CD4-positive, alpha-beta T cell treated with Interleukin-17A for 4 hours (primary cell): ENCODE measurements around the gene GARNL3.

Source experiments
- DNase-seq: peaks from one replicate; pipeline ENCODE4 v3.0.0-alpha.2; 2020; ENCODE audit warnings: mixed read lengths

GARNL3 gene

DNA sequence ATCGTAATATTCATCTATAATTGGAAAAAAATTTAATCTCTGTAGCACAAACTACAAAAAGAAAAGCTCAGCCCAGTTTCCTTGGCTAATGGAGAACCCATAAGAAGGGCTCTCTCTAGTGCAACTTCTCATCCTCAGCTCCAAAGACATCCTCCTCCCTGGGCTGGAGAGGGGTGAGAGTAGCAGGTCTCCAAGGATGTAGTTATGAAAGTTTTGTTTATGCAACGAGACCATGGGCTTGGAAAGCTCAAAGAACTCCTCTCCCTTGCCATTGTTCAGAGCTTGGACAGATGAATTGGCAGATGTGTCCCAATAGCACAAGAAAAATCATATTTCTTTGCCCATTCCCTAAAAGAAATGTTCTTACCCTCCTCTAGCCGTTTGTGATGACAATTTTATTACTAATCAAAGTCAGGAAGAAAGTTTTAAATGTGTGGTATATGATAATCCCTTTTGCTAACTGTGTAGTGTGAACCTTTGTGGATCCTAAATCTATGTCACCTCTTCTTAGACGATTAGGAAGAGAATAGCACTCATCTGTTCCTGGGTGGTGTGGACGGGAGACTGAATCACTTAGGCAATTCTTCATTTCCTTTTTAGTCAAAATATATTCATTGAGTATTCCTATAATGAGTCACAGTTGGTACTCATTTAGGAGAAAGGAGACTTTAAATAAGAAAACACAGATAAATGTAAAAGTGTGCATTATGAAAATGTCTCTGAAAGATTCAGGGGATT, 52.2 kb downstream of the GARNL3 start:
- no peak for DNase-seq

DNA sequence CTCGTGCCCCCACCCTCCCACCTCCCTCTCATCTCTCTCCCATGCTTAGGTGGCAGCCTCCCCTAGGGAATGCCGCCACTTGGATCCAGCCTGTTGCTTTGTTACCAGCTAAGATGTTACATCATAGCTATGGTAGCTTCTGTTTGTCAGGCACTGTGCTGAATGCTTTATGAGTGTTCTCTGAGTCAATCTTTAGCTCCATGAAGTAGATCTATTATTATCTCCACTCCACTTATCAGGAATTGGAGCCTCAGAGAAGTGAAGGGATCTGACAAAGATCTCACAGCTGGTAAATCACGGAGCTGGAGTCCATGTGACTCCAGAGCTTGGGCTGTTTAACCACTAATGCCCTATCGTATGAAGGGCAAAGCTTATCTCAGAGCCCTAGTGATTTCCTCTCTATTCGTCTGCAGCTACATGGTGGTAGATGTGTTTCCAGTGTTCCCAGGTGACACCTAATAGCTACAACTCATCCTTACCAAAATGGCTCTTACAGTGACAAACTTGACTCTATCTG, 54.1 kb downstream of the GARNL3 start:
- no peak for DNase-seq

DNA sequence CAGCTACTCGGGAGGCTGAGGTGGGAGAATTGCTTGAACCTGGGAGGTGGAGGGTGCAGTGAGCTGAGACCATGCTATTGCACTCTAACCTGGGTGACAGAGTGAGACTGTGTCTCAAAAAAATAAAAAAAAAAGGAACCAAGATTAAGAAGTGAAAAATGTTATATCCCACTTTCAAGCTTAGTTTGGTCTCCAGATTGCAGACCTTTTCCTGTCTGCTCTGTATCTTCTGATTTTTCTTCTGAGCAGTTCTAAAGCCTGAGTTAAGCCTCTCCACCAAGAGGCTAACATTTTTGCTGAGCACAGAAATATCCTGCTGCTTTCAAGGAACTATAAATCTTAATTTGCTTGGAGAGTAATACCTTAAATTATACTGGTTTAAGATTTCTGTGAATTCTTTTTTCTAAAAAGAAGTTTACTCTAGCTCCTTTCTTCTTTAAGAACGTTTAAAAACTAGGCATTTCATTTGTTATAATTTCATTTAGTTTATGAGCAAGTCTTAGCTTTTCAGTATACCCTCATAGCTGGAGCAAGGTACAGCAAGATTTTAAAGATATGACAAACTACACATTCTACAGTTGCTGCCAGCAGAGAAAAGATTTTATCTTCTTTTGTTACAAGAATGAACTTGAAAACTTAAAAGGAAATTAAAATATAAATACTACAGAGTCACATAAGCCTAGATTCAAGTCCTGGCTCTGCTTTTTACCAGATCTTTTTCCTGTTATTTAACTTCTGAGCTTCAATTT, 55.0 kb downstream of the GARNL3 start:
- DNase-seq = no peak

DNA sequence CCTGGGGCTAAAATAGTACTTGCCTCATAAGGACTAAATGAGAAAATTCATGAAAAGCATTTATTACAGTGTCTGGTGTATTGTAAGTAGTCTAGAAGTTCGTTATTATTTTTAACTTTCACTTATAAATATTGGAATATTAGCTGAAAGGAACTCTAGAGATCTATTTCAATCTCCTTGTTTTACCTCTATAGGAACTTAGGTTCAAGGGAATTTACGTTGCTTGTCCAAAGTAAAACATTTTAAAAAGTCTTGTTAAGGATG, 55.5 kb downstream of the GARNL3 start:
- DNase-seq = no peak

DNA sequence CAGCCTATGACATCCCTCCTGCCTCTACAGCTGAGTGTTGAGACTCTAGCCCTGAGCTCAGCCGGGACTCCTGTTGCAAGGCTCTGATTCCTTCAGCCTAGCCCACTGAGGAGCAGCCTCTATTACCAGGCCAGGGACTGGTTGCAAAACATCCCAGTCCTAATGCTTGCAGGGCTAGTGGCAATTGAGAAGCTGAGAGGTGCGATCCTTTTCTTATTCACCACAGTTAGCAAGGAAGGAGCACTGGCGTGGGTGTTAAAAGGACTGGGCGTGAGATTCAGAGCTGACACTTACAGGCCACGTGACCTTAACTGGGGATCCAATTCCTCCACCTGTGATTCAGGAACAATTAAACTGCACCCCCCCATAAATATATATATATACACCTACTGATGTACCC, 58.8 kb downstream of the GARNL3 start:
- no peak for DNase-seq

DNA sequence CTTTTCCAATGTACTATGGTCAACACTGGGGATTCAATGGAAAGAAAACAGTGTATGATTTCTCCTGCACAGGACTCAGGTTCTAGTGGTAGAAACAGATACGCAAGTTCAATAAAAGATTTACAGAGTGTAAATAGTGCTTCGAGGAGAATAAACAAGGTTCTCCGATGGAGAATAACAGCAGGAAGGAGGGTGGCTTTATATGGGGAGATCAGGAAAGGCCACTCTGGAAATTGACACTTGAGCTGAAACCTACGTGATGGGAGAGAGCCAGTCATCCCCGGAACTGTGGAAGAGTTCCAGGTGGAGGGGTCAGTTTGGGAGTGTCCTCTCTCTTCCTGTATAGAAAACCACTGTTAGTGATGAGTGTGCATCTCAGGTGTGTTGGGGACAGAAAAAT, 65.9 kb downstream of the GARNL3 start:
- DNase-seq = no peak

DNA sequence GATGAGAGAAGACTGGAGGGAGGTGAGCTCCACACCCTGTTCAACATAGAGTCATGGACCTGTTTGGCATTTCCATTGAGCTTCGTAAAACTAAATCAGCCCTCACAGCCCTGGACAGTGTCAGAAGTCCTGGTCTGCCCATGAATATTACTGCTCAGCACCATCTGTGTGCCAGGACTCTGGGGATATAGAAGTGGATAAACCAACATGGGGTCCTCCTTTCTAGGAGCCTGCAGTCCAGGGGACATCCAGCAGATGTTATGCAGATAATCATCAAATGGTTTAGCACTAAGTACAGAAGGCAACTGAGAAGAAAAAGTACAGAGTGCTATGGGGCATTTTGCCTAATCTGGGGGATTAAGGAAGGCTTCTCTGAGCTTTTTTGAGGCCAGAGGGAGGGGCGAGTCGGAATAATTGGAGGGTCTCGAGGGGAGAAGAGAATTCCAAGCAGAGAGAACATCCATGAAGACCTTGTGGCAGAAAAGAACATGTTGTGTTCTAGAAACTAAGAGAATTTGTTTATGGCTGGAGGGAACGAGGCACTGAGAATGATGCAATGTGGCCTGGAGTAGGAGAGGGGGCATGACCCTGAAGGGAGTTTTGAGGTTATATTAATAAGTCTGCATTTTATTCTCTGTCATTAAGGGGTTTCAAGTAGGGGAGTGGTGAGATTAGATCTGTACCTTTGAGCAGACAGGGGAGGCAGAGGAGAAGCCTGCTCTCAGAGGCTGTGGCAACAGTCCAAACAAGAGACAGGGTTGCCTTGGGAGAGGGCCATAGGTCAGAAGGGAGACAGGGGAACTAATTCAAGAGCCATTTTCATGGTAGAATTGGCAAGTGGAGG, 68.9 kb downstream of the GARNL3 start:
- no peak for DNase-seq

DNA sequence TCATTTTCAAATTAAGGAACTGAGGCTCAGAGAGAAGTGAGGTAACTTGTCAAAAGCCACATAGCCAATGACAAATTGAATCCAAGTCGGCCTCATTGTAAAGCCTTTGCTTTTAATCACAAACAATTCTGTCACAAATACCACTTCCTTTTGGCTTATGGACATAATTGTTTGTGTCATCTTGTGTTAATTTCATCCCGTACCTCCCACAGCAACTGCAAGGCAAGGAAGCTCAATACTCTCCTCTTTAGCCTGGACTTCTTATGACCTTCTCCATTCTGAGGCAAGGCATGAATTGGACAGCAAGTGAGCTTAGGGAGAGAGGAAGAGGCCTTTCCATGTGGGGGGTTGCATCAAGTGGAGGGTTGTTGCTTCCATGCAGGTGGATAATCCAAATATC, 70.2 kb downstream of the GARNL3 start:
- no peak for DNase-seq

DNA sequence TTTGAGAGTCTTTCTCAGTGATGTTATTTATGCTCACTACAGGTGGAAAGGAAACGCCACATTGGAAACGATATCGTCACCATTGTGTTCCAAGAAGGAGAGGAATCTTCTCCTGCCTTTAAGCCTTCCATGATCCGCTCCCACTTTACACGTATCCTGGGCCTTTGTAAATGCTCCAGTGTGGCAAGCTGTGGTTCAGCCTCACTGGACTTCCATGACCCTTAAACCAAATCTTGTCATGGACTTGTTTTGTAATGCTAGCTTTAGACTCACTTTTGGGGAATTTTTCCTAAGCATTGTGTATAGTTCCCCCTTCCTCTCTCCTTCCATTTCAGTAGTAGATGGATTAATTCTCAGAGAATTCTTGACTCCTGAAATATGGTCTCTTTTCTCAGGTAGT, 71.5 kb downstream of the GARNL3 start:
- no peak for DNase-seq

DNA sequence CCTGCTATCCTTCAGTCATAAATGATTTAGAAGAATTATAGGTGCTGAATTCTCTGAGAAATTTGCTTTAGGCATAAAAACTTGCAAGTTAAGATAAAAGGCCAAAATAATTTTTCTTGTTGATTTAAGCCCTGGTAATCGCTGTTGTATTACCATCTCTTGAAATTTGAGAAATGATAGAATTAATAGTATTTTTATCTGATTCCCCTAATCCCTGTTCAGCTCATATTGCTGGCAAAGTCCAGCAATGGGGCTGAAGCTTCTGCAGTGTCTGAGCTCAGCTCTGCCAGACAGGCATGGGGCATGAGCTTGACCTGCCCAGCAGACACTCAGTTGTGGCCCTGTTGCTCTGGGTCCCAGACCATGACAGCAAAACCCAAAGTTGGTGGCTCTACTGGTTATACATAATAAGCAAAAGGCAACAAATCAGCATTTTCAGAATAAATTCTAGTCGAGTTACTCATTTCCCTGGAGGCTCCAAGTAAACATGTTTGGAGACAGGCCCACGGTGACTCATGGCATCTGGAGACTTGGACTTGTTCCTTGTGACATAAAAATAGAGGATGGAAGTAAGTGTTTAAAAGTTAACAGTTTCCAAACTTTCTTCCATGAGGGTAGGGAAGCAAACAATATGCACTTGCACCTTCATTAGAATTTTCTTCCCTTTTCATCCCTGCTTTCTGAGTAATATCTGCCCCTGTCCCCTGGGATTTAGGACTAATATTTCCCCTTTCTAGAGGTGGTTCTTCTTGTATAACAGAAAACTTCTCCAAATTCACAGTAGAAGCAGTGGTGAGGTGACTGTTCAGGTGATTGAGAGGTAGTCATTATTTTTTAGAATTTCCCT, 72.2 kb downstream of the GARNL3 start:
- no peak for DNase-seq

DNA sequence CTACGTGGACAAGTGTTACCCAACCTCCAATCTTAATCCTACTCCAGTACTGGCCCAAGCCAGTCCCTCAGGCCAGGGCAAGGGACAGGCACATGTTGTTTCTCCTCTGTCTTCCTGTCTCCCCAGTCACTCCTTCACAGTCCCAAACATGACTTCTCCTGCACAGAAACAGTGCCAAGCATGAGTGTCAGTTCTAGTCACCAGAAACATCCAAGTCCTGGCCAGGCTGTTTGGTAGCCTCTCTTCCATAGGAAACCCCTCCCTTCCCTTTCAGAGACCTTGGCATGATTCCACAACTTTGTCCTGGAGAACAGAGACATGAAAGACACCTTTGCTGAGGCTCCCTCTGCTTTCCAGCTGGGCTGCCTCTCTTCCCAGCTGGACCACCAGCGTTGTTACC, 76.1 kb downstream of the GARNL3 start:
- no peak for DNase-seq

DNA sequence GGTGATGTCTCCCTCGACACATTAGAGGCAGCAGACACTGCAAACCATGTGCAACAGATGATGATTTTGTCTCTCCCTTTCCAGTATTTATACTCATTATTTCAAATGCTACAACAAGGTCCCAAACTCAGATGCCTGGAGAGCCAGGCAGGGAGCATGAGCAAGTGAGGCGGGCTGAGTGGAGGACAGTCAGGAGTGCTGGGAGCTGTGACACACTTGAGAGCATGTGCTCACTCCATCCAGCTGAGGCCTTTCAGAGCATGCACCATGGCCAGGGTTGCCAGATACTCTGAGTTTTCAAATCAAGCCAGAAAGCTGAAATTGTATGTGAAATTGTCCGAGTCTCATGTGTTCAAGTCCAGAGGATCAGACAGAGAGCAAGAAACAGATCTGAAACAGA, 76.6 kb downstream of the GARNL3 start:
- no peak for DNase-seq

DNA sequence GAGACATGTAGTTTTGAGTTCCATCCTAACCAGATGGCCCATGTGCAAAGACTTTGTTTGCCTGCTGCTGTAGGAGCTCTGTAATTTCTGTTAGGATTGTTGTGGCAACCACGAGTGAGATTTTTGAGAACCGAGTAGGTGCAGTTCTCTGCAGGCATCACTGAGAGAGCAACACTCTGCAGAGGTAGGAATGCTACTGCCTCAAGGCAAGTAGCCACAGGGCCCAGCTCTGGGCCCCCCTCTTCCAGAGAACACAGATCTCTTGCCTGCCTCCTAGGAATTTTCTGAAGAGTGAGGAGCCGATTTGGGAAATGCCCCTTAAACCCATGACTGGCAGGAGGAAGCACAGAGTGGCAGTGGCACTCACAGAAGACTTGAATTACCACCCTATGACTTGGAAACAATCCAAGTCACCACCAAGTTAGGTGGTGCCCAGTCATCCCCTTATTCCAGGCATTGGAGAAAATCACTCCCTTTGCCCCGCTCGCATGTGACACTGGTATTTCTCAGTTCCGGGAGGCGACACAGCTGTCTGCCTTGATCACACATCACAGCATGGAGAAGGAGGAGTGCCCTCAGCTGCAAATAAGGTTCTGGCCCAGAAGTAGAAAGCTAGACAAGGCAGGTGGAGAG, 79.9 kb downstream of the GARNL3 start:
- no peak for DNase-seq

DNA sequence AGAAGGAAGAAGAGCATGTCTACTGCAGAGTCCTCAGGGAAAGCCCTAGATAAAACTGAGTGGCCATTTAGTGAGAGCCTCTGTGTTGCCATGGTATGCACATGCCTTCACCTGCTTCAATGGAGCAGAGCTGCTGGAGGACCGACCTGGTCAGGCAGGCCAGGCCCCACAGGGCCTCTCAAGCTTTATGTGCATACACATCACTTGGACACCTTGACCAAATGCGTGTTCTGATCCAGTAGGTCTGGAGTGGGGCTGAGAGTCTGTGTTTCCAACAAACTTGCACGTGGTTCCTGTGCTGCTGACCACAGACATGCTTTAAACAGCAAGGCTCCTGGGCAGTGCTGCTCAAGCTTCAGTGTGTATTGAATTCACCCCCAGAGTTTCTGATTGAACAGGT, 81.0 kb downstream of the GARNL3 start:
- no peak for DNase-seq

DNA sequence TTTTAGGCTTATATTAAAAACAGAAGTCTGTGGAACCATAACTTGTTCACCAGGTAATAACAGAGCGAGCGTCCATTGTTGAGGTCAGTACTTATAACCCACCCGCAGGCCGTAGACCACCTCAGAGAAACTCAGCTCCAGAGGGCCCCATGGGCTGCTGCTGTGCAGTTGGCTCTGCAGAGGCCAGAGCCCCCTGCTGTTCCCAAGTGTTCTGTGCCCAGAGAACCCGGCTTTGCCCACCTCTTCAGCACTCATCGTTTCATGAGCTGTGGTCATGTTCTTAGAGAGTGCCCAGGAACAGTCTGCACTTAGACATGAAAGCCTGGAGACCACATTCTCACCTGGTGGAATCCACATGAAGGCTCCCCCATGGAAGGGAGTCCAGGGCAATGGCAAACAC, 82.0 kb downstream of the GARNL3 start:
- DNase-seq = no peak

DNA sequence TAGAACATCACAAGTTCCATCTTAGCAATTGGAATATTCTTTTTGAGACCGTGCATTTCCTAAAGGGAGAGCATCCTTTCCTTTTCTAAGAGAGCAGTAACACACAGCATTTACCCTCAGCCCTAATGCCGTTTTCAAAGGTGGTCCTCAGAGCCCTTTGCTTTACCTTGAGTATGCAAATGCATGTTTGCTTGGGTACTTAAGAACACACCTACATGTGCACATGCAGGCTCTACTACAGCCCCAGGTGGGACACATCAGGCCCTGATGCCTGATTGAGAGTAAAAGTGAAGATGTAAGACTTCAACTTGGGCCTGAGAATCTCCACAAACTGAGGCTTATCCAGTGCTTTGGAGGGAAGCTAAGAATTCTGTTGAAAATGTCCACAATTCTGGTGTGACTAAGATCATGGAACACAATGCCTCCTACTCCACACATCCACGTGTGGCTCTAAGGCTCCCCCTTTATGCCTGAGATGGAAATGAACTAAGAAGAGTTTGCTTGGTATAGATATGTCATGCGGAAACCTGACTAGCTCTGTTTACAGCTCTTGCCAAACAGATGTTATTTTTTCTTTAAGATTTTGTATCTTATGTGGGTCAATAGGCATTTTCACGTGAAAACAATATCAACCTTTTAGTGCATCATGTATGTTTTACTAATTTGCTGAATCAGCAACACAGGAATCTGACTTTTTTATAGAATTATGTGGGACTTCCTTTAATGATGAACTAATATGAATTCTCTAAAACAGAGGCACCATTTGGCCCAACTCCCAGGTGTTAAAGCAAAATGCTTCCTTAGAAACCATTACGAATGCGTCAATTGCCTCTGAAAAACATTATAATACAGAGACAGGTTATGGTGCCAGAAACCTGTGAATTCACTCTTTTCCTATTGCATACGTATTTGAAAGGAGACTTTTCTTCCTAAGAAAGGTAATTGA, 83.5 kb downstream of the GARNL3 start:
- no peak for DNase-seq

DNA sequence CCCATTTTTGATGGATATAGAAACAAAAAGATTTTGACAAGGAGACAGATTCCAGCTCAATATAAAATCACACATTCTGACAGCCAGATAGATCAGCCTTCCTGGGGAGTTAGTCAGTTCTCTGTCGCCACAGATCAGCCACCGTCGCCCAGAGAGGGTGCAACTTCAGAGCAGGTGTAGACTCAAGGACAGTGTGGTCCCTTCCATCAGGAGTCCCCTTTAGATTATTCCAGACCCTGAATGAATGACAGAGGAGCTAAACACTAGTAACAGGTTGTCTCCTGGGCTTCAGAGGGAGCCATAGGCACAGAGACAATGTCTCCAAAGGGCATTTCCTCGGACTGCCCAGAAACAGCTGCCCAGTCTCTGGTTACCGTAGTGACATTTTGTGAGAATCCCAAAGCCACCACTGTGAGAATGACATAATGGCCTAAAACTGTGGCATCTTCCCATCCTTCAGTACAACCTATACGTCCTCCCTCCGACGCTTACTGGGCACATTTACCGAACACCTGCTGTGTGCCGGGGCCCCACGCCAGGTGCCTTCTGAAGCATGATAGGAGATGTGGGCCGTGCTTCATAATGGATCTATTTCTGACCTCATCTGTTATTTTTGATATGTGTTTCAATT, 85.0 kb downstream of the GARNL3 start:
- DNase-seq = no peak

DNA sequence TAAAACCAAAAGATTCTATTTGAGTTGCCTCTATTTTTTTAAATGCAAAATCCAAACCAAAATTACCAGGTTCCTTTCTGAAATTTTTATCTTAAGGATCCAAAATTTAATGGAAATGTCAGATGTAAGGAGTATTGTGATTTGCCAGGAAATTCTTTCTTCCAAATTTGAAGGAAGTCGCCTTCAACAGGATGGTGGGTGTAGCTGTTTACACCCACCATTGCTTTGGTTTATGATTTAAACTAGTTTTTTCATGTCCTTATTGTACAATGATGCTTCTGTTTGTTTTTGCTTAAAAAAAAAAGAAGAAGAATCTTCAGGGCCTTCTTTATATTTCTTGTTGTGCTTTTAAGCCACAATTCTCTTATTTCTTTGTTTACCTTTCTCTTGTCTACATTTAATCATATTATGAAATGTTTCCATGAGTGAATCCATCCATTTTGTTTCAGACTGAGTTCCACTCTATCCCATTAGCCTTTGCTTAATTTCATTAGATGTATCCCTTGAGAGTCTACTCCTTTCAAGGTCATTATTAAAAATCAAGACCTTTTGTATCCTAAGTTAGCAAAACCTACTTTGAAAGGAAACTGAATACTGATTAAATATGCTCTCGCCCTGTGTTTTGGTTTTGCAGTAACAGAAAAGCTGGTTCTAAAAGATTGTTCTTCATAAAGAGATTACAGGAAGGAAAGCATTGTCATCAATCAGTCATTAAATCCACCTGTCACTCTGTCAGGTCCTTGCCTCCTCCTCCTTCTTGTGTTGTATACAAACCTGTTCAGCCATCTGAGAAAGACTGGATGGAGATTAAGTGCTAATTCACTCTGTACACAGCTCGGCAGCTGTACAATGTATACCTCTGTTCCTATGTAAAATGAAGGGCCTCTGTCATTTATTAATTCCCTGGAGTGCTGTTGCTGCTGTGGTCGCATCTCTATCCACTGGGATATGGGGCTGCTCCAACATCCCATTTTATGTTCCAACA, 86.9 kb downstream of the GARNL3 start:
- no peak for DNase-seq

DNA sequence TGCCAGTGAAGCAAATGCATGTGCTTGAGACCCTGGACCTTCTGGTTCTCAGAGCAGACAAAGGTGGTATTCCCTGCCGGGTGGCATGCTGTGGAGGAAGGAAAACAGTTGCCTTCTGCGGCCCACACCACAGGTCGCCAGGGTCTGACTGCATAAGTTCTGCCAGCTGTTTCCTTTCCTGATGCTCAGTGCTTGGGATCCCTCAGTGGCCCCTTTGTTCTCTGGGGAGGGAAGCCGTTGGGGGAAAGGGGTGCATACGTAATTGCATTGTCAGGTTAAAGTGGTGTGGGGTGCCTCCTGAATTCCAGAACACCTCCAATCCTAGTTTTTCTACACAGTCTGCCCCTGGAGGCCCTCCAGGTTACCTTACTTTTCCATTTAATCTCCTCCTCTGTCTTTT, 89.3 kb downstream of the GARNL3 start:
- no peak for DNase-seq
